Small intestine (tissue), 7 donors: ENCODE results near the gene SSR3. TPM values are rescaled to one million over a fixed set of nuclear protein-coding genes. Genes with fewer than 3 reads are reported as not detected.

Source experiments
- DNase-seq, 2 donors: peaks; one replicate each; pipeline versions ENCODE4 v3.0.0 to v3.0.0-alpha.2; 2013
- FAIRE-seq: peaks from 2 replicates; lab custom pipeline; 2012; peaks lifted over from hg19 to GRCh38; lab: Jason Lieb, UNC
- H3K27ac ChIP-seq, 3 donors: one replicate each; pipeline ENCODE4 v1.5.1; 2013; ENCODE audit warnings: low read length in 2 of 3, mild to moderate bottlenecking in 2 of 3, control low read depth in 1 of 3, inconsistent platforms in 1 of 3, low read depth in 1 of 3, moderate library complexity in 1 of 3
- H3K27me3 ChIP-seq, 3 donors: one replicate each; pipeline ENCODE4 v1.6.1; 2013; ENCODE audit warnings: low read length in 3 of 3, inconsistent platforms in 1 of 3; ENCODE audit not compliant: control insufficient read depth in 3 of 3, insufficient read depth in 3 of 3
- H3K36me3 ChIP-seq, 3 donors: one replicate each; pipeline ENCODE4 v1.6.1; 2013; ENCODE audit warnings: low read length in 3 of 3, inconsistent platforms in 1 of 3, low read depth in 1 of 3, mild to moderate bottlenecking in 1 of 3, moderate library complexity in 1 of 3; ENCODE audit not compliant: control insufficient read depth in 3 of 3, insufficient read depth in 2 of 3
- H3K4me1 ChIP-seq, 3 donors: one replicate each; pipeline ENCODE4 v1.6.1; 2013; ENCODE audit warnings: low read length in 2 of 3, inconsistent platforms in 1 of 3, low read depth in 1 of 3, mild to moderate bottlenecking in 1 of 3, moderate library complexity in 1 of 3; ENCODE audit not compliant: control insufficient read depth in 3 of 3, insufficient read depth in 2 of 3
- H3K4me3 ChIP-seq, 3 donors: one replicate each; pipeline ENCODE4 v1.5.1; 2013; ENCODE audit warnings: low read length in 3 of 3, control low read depth in 1 of 3, inconsistent platforms in 1 of 3, low read depth in 1 of 3, mild to moderate bottlenecking in 1 of 3, moderate library complexity in 1 of 3
- H3K9me3 ChIP-seq, 2 donors: one replicate each; pipeline ENCODE4 v1.6.1; 2013; ENCODE audit warnings: low read depth in 1 of 2, low read length in 1 of 2; ENCODE audit not compliant: control insufficient read depth in 2 of 2, insufficient read depth in 1 of 2
- WGBS, 3 donors: extraction: QIAGEN DNeasy Blood & Tissue Kit; methylation state at CpG; one replicate each; pipeline ENCODE4 v1.1.7; 2013; 5-methylcytosine and 5-hydroxymethylcytosine counted together
- polyA plus RNA-seq, 4 donors: library from polyadenylated mRNA; stranded (reverse) in 3 of 4; unstranded in 1 of 4; fragments of 200-250 nt in 3 of 4; fragments of 120-200 nt in 1 of 4; gene quantifications; one replicate each; pipeline versions ENCODE4 v1.2.1 to v1.2.3, GENCODE V29; 2013
- donor health status: healthy with polysubstance abuse.
- donor health status: control.
- donor health status: control.
- donor health status: Bipolar disorder and iron deficiency.
- donor health status: healthy.

Gene SSR3
- polyA plus RNA-seq, 4 donors = 31.3 to 143 (median 99.9) TPM

GRCh38 chr3:156527060-156527459 is 27.9 kb downstream of the SSR3 start:
- no peaks in the 10 kb centered on the region for H3K27me3 ChIP-seq
- WGBS, 3 donors = 95 to 100% (median 98%) methylated on average over 1 of the region's 1 CpG
- H3K27ac ChIP-seq = no peak overlapping the region
- H3K4me3 ChIP-seq = no peak overlapping the region
- no peak for DNase-seq
- no peaks in the 10 kb centered on the region for H3K9me3 ChIP-seq
- no peaks in the 10 kb centered on the region for H3K36me3 ChIP-seq
- no peaks in the 10 kb centered on the region for H3K4me1 ChIP-seq
- FAIRE-seq = no peak

- DNase-seq (no peak), FAIRE-seq (no peak)
- no peaks in the 10 kb centered on the region for H3K36me3 ChIP-seq
- H3K4me1 ChIP-seq = no peaks in the 10 kb centered on the region
- no peaks in the 10 kb centered on the region for H3K27me3 ChIP-seq
- no peak overlapping the region for H3K27ac ChIP-seq
- H3K9me3 ChIP-seq = no peaks in the 10 kb centered on the region
- H3K4me3 ChIP-seq = no peak overlapping the region
- WGBS, 3 donors = 93 to 100% (median 94%) methylated on average over 1 of the region's 1 CpG
These were observed 29.1 kb downstream of the SSR3 start for GRCh38 chr3:156525808-156526207.

GRCh38 chr3:156522673-156523072 is 32.2 kb downstream of the SSR3 start:
- no peaks in the 10 kb centered on the region for H3K4me1 ChIP-seq
- DNase-seq (no peak), FAIRE-seq (no peak)
- H3K4me3 ChIP-seq = no peak overlapping the region
- no peaks in the 10 kb centered on the region for H3K9me3 ChIP-seq
- H3K36me3 ChIP-seq = no peaks in the 10 kb centered on the region
- no peaks in the 10 kb centered on the region for H3K27me3 ChIP-seq
- no peak overlapping the region for H3K27ac ChIP-seq
- 94 to 97% (median 96%) methylated on average over 4 of the region's 4 CpGs for WGBS, 3 donors

GRCh38 chr3:156519758-156520162 is 35.2 kb downstream of the SSR3 start:
- no peaks in the 10 kb centered on the region for H3K36me3 ChIP-seq
- H3K27ac ChIP-seq = no peak overlapping the region
- FAIRE-seq (no peak), DNase-seq (peak in 1 of 2 donors; percentile 27)
- H3K9me3 ChIP-seq = no peaks in the 10 kb centered on the region
- H3K4me3 ChIP-seq = no peak overlapping the region
- 9 to 49% (median 31%) methylated on average over 1 of the region's 1 CpG for WGBS, 3 donors
- no peaks in the 10 kb centered on the region for H3K27me3 ChIP-seq
- no peaks in the 10 kb centered on the region for H3K4me1 ChIP-seq

GRCh38 chr3:156518726-156519125 is 36.2 kb downstream of the SSR3 start:
- DNase-seq (no peak), FAIRE-seq (no peak)
- Histone ChIP-seq H3K27ac (no peak overlapping the region), H3K4me3 (no peak overlapping the region), H3K36me3 (no peaks in the 10 kb centered on the region), H3K27me3 (no peaks in the 10 kb centered on the region), H3K9me3 (no peaks in the 10 kb centered on the region), H3K4me1 (no peaks in the 10 kb centered on the region)

GRCh38 chr3:156516961-156517360 is 38.0 kb downstream of the SSR3 start:
- Histone ChIP-seq H3K27me3 (no peaks in the 10 kb centered on the region), H3K27ac (no peak overlapping the region), H3K36me3 (no peaks in the 10 kb centered on the region), H3K4me1 (no peaks in the 10 kb centered on the region), H3K4me3 (no peak overlapping the region), H3K9me3 (no peaks in the 10 kb centered on the region)
- WGBS, 3 donors = 61 to 89% (median 85%) methylated on average over 1 of the region's 1 CpG
- no peak for FAIRE-seq
- no peak for DNase-seq

- FAIRE-seq = no peak
- 80 to 88% (median 87%) methylated on average over 3 of the region's 3 CpGs for WGBS, 3 donors
These were observed 38.6 kb downstream of the SSR3 start for GRCh38 chr3:156516284-156516683.

GRCh38 chr3:156513619-156514018 is 41.3 kb downstream of the SSR3 start:
- no peak for FAIRE-seq

More at GRCh38 chr3:156516284-156516683, 38.6 kb downstream of the SSR3 start:
- DNase-seq = no peak
- Histone ChIP-seq H3K27me3 (no peaks in the 10 kb centered on the region), H3K4me1 (no peaks in the 10 kb centered on the region), H3K27ac (no peak overlapping the region), H3K9me3 (no peaks in the 10 kb centered on the region), H3K36me3 (no peaks in the 10 kb centered on the region), H3K4me3 (no peak overlapping the region)

GRCh38 chr3:156511987-156512677 is 42.8 kb downstream of the SSR3 start:
- no peak for DNase-seq
- Histone ChIP-seq H3K4me1 (no peaks in the 10 kb centered on the region), H3K27ac (no peak overlapping the region), H3K36me3 (no peaks in the 10 kb centered on the region), H3K27me3 (peaks cover 0 to 3% (median 0%) of the 10 kb centered on the region in 3 donors), H3K9me3 (no peaks in the 10 kb centered on the region), H3K4me3 (no peak overlapping the region)
- no peak for FAIRE-seq
- 58 to 61% (median 58%) methylated on average over 2 of the region's 2 CpGs for WGBS, 3 donors

More at GRCh38 chr3:156513619-156514018, 41.3 kb downstream of the SSR3 start:
- Histone ChIP-seq H3K36me3 (no peaks in the 10 kb centered on the region), H3K4me1 (no peaks in the 10 kb centered on the region), H3K27ac (no peak overlapping the region), H3K9me3 (no peaks in the 10 kb centered on the region), H3K4me3 (no peak overlapping the region), H3K27me3 (peaks cover 0 to 3% (median 0%) of the 10 kb centered on the region in 3 donors)
- WGBS, 3 donors = 46 to 62% (median 61%) methylated on average over 5 of the region's 5 CpGs
- DNase-seq = no peak
